22Rv1 (cell line): ENCODE measurements around the gene TOP3B.

Experiments
- CTCF ChIP-seq: fragments of 450-650 bp; IDR thresholded peaks from 2 replicates; pipeline ENCODE4 v1.5.1; 2017; ENCODE audit warnings: mild to moderate bottlenecking
- ZFX ChIP-seq: fragments of 450-650 bp; IDR thresholded peaks from 2 replicates; pipeline ENCODE4 v1.6.1; 2017; ENCODE audit warnings: antibody characterized with exemption, borderline replicate concordance

GRCh38 chr22:21917181-21917958 is 65.2 kb downstream of the TOP3B start:
- TF ChIP-seq CTCF (no peak), ZFX (no peak)
